HFF-Myc (cell line): ENCODE measurements around the gene GZF1.

Experiments
- DNase-seq: peaks from one replicate; pipeline ENCODE4 v3.0.0-alpha.2; 2011; ENCODE audit warnings: low read depth; ENCODE audit errors: extremely low read depth
- H3K4me3 ChIP-seq: replicated peaks from 2 replicates; pipeline ENCODE4 v1.5.1; 2011; ENCODE audit warnings: low read depth, mild to moderate bottlenecking, control low read depth, low read length
- CTCF ChIP-seq: IDR thresholded peaks from 2 replicates; pipeline ENCODE4 v1.5.1; 2012; ENCODE audit warnings: mild to moderate bottlenecking, low read depth, low read length, control low read depth; ENCODE audit errors: missing control alignments

The GZF1 gene

GRCh38 chr20:23410916-23411695 lies 49.1 kb downstream of the GZF1 start:
- DNase-seq = no peak
- no peak overlapping the region for H3K4me3 ChIP-seq
- TF ChIP-seq CTCF = no peak

- TF ChIP-seq CTCF = no peak
- no peak overlapping the region for H3K4me3 ChIP-seq
- no peak for DNase-seq
Observed at GRCh38 chr20:23412026-23412425, 50.0 kb downstream of the GZF1 start.

- no peak for TF ChIP-seq CTCF
- no peak for DNase-seq
- H3K4me3 ChIP-seq = no peak overlapping the region
Observed at GRCh38 chr20:23413862-23414422, 52.0 kb downstream of the GZF1 start.

- TF ChIP-seq CTCF = no peak
- no peak overlapping the region for H3K4me3 ChIP-seq
- DNase-seq = no peak
Observed at GRCh38 chr20:23414526-23415188, 52.7 kb downstream of the GZF1 start.

GRCh38 chr20:23415555-23415954 lies 53.6 kb downstream of the GZF1 start:
- no peak for TF ChIP-seq CTCF
- no peak for DNase-seq
- H3K4me3 ChIP-seq = no peak overlapping the region

- no peak overlapping the region for H3K4me3 ChIP-seq
- no peak for DNase-seq
- no peak for TF ChIP-seq CTCF
Observed at GRCh38 chr20:23415959-23416583, 54.1 kb downstream of the GZF1 start.
